NCI-H2171 (cell line): Measurements from ENCODE around the gene PLXNB2.

Source experiments
- DNase-seq: peaks from one replicate; lab custom pipeline; 2025; lab: John Stamatoyannopoulos, UW

PLXNB2 gene

GRCh38 chr22:50312371-50312770 lies 4.9 kb upstream of the PLXNB2 start:
- DNase-seq: no peak

- DNase-seq: no peak
Observed at GRCh38 chr22:50311606-50312351, 4.3 kb upstream of the PLXNB2 start.

DNA sequence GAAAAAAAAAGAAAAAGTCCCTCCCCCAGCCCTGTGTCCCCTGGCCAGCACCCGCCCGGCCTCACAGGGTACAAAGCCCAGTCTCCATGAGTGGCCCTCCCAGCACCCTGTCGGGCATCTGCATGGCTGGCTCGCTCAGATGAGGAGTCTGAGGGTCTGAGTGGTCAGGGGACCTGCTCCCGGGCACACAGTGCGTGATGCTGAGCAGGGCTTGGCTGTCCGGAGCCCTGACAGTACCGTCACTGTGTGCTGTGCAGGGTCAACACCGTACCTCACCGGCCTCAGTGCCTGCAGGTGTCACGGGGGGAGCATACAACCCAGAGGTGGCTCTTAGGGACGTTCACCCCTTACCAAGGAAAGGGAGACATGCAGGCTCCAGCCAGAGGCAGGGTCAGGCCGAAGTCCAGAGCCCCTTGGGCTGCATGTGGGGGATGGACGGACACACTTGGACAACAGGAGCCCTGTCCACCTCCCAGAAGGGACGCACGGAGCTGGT lies 3.6 kb upstream of the PLXNB2 start:
- DNase-seq: no peak

- no peak for DNase-seq
Observed at GRCh38 chr22:50310031-50310722, 2.7 kb upstream of the PLXNB2 start.

GRCh38 chr22:50309601-50309991 lies 2.1 kb upstream of the PLXNB2 start:
- DNase-seq: no peak

- DNase-seq: no peak
Observed at GRCh38 chr22:50308986-50309600, 1.6 kb upstream of the PLXNB2 start.

DNA sequence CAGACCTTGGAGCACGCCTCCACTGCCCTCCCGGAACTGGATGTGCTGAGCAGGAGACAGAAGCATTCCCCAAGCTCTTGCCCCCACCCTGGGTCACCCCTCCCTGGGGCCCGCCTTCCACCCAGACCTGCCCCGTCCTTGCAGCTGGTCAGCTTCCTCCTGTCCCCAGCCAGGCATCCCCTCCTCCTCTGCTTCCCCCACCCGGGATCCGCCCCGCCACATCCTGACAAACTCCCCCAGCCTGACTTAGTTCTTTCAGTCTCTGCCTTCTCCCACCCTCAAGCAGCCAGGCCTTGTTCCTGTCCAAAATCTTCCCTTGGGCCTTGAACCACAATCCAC lies 1.1 kb upstream of the PLXNB2 start:
- no peak for DNase-seq

DNA sequence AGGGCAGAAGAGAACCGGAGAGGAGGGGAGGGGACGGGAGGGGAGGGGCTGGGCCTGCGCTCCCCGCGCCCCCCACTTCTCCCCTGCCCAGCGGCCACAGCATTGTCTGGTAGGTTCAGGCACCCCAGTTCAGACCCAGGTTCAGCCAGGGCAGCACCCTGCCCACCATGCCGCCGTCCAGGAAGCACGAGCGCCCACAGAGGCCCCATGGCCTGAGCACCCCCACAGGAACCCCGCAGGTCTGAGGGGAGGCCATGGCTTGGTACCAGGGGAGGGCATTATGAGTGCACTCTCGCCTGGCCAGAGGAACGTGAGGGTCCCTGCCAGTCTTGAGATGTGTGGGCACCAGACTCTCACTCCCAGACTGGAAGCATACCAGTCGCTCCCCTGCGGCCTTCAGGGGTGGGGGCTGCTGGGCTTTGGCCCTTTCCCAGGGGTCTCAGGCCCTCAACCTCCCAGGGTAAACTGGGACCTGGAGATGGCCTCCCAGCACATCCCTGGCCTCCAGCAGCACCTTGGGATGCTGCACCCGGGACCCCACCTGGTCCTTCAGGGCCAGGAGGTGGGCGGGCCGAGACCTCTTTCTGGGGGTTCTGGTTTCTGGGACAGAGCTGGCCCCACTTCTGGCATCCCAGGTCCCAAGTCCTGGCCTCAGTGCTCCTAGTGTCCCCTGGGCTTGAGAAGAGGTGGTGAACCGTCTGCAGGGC lies 597 bp upstream of the PLXNB2 start:
- DNase-seq: no peak

DNA sequence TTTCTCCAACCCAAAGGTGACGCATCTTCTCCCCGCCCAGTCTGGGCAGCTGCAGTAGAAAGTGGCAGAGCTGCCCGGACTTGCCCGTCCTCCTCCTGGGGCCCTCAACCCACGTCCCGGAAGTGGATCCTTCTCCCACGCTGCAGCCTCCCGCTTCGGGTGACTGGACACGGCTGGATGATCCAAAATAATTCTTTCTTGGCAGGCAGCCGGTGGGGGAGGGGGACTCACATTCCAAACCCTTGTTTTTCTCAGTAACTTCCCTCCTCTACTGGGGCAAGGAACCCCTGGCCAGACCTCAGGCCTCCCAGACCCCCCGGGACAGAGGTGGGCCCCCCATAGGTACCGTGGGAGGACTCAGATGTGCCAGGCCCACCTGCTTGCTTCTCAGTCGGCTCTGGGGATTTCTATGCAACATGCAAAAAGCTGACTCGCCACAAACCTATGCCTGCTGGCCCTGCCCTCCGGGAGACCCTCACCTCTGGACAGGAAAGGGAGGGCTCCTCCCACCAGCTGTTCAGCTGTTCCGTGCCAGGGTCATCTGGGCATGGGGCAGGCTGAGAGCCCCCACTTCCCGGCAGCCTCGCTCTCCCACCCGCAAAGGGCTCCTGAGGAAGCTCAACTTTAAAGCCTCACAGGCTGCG lies 1.4 kb downstream of the PLXNB2 start:
- DNase-seq: peak; percentile 55

DNA sequence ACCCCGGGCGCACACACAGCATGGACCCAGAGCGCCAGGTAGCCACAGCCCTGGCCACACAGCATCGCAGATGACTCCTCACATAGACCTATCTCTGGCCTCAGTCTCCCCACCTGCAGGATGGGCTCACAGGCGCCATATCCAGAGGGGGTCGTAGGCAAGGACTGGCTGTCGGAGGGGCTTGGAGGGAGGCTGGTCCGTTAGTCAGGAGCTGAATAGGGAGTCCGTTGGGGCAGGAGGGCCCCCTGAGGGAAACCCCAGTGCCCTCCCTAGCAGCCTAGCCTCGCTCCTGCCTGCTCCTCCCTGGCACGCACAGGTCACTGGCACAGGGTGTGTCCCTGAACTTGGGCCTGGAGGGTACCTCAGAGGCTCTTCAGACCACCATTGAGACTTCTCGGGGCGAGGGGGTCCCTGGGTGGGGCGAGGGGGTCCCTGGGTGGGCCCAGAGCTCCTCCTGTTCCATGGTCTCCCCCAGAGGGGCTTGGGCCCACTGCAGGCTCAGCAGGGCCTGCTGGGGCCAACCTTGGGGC lies 2.0 kb downstream of the PLXNB2 start:
- no peak for DNase-seq

DNA sequence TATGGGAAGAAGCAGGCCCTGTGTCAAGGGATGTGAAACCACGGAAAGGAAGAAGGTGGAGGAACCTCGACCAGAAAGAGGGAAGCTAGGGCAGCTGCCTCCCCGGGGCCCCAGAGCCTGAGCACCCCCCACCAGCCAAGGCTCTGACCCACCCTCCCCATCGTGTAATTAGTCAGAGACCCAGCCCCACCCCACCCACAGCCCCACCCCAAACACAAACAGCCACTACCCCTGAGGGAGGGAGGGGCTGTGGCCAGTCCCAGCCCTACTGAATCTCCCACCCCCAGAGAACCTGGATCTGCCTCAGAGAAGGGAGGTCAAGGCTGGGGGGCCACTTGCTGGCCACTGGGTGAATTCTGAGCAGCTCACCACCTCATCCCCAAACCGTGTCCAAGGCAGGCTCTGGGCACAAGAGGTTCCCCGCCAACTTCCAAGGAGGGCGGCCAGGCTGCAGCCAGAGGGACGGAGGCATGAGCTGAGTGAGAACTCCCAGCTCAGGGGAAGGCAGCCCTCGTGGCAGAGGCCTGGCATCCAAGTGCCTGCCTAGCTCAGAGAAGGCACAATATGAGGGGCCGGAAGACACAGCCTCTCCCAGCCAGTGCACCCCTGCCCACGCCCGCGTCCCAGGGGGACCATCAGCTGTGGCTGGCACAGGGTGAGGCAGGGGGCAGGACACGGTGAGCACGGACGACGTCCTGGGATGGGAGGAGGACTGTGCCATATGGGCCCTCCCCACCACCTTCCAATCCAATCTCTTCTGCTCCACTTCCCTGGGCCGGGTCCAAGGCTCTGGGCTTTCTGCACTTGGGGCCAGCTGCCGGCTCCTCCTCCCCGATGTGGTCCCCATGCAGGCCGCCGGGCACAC lies 2.7 kb downstream of the PLXNB2 start:
- peak; percentile 68 for DNase-seq

DNA sequence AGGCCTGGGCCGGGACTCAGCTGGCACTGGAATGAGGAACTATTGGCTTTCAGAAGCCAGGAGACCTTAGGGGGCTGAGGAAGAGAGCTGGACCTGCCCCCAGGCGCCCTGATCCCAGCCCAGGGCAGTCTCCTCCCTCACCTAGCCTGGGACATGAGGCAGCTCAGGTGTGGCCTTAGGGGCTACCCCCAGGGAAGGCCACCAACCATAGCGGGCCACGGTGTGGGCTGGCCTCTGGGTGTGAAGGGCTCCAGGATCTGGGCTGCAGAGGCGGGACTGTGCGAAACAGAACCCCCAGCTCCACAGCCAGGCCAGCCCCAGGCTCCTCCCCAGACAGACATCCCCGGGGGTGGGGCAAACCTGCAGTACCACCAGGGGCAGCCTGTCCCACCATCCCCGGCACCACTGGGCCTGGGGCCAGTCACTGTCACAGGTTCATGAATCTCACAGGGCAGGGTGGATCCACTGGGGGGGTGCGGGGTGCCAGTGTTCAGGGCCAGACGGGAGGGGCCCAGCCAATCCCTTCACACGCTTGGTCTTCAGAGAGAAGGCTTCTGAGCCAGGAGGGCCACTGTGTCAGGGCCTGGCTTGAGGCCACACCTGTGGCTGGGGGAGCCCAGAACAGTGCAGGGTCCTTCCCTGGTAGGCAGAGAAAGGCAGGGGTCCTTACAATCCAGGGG lies 3.5 kb downstream of the PLXNB2 start:
- no peak for DNase-seq

DNA sequence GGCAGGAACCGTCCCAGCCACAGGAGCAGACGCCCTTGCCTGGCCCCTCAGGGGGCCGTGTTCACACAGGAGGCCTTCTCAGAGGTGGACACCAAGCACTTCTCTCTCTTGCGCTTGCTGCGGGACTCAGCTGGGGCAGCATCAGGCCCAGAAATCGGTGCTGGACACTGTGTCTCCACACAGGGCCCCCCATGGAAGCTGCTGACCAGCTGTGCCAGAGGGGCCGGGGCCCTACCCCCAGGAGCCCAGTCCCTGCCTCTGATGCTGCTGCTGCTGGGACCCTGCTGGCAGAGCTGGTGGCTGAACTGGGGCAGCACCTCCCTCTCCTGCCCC lies 4.0 kb downstream of the PLXNB2 start:
- no peak for DNase-seq

GRCh38 chr22:50302564-50302963 lies 4.9 kb downstream of the PLXNB2 start:
- no peak for DNase-seq

DNA sequence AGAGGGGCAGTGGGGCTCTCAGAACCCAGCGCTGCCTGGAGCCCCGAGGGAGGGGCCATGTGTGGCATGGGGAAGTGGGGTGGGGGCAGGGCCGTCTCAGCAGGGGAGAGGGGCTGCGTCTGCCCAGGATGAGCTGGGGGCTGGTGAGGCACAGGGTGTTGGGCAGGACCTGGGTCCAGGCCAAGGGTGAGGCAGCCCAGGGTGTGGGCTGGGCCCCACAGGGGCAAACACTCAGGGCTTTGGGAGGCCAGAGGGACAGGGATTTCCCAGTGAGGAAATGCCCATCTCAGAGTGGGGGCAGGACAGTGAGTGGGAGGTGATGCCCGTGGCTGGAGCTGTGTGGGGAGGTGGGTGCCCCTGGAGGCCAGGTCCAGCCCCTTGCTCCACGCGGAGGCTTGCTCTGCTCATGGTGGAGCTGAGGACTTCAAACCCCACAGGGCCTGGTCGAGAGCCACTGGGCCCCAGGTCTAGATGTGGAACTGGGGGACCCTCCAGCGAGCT lies 5.4 kb downstream of the PLXNB2 start:
- DNase-seq: no peak

GRCh38 chr22:50301581-50301991 lies 5.9 kb downstream of the PLXNB2 start:
- no peak for DNase-seq

- DNase-seq: no peak
Observed at GRCh38 chr22:50300620-50301257, 6.7 kb downstream of the PLXNB2 start.

- no peak for DNase-seq
Observed at GRCh38 chr22:50299785-50300619, 7.4 kb downstream of the PLXNB2 start.
